ENCODE results near the gene ESCO1.
"Not testable (repeated sequence)": the region's sequence is repeated elsewhere in the genome, so short reads cannot be mapped to it uniquely, and the experiment has no call there.

Gene ESCO1, protein sequence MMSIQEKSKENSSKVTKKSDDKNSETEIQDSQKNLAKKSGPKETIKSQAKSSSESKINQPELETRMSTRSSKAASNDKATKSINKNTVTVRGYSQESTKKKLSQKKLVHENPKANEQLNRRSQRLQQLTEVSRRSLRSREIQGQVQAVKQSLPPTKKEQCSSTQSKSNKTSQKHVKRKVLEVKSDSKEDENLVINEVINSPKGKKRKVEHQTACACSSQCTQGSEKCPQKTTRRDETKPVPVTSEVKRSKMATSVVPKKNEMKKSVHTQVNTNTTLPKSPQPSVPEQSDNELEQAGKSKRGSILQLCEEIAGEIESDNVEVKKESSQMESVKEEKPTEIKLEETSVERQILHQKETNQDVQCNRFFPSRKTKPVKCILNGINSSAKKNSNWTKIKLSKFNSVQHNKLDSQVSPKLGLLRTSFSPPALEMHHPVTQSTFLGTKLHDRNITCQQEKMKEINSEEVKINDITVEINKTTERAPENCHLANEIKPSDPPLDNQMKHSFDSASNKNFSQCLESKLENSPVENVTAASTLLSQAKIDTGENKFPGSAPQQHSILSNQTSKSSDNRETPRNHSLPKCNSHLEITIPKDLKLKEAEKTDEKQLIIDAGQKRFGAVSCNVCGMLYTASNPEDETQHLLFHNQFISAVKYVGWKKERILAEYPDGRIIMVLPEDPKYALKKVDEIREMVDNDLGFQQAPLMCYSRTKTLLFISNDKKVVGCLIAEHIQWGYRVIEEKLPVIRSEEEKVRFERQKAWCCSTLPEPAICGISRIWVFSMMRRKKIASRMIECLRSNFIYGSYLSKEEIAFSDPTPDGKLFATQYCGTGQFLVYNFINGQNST

DNA sequence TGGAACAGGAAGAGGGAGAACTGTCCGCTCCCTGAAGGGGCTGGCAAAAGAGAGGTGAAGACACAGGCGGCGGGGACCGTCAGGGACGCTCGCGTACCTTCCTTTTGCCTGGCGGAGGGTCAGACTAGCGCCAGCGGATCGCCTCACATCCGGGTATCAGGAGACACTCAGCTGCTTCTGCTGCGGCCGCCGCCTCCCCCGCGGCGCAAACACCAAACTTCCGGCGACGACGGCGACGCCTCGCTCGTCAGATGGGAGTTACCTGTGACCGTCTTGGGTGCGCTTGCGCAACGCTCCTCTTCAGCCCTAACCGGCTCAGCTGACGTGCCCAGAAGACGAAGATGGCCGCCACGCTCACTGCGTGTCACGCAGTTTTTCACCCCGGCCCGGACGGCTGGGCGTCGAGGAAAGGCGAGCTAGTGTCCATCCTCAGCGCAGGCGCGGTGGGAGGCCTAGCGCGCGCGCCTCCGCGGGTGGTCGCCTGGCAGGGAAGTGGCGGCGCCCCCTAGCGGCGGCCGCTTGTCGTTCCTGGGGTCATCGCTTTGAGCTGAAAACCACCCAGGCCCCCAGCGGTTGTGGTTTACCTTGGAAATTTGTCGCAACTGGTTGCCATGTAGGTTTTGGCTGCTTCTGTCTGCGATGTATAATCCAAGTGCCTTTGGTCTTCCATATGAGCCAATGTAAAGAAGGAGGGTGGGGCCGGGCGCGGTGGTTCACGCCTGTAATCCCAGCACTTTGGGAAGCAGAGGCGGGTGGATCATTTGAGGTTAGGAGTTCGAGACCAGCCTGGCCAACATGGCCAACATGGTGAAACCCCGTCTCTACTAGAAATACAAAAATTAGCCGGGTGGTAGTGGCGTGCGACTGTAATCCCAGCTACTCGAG, at the start of gene ESCO1:
TSS of gene ESCO1 (minus strand) at position 179 of the 885 bp plus-strand sequence. CDS start 25,861 bp downstream, outside the sequence.
- DNase-seq, result peak; percentile 99

DNA sequence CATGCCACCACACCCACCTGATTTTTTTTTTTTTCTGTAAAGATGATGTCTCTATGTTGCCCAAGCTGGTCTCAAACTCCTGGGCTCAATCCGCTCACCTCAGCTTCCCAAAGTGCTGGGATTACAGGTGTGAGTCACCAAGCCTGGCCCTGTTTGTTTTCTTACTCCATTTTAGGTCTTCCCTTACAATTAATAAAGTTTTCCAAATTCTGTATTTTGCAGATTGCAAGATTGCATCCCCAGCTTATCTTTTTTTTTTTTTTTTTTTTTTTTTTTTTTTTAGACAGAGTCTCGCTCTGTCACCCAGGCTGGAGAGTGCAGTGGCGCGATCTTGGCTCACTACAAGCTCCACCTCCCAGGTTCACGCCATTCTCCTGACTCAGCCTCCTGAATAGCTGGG, 39.9 kb upstream of the ESCO1 start:
- DNase-seq, result not testable (repeated sequence)

DNA sequence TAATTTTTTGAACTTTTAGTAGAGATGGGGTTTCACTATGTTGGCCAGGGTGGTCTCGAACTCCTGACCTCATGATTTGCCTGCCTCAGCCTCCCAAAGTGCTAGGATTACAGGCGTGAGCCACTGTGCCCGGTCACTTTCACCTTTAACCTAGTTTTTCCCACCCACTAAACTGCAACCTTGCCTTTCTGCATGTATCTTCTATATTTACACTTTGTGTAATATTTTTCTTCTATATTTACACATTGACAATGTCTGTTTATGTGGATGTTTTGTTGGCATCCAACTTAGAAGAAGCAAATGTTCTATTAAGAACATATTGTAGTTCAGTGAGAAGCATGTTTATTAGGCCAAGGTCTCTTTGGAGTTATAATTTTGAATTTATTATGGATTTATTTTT, 38.3 kb upstream of the ESCO1 start:
- DNase-seq, result no peak

DNA sequence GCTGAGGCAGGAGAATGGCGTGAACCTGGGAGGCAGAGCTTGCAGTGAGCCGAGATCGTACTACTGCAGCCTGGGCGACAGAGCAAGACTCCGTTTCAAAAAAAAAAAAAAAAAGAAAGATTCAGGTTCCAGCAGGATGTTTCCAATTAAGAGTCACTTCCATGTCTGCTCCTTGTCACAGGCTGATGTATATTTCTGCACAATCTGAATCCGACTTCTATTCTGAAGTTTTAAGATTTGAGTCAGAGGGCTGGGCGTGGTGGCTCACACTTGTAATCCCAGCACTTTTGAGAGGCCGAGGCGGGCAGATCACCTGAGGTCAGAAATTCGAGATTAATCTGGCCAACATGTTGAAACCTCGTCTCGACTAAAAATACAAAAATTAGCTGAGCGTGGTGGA, 36.3 kb upstream of the ESCO1 start:
- no peak for DNase-seq

GRCh38 chr18:21634588-21635199, 34.2 kb upstream of the ESCO1 start:
- no peak for DNase-seq

- DNase-seq, result no peak
Measured at GRCh38 chr18:21632393-21632792, 31.9 kb upstream of the ESCO1 start.

DNA sequence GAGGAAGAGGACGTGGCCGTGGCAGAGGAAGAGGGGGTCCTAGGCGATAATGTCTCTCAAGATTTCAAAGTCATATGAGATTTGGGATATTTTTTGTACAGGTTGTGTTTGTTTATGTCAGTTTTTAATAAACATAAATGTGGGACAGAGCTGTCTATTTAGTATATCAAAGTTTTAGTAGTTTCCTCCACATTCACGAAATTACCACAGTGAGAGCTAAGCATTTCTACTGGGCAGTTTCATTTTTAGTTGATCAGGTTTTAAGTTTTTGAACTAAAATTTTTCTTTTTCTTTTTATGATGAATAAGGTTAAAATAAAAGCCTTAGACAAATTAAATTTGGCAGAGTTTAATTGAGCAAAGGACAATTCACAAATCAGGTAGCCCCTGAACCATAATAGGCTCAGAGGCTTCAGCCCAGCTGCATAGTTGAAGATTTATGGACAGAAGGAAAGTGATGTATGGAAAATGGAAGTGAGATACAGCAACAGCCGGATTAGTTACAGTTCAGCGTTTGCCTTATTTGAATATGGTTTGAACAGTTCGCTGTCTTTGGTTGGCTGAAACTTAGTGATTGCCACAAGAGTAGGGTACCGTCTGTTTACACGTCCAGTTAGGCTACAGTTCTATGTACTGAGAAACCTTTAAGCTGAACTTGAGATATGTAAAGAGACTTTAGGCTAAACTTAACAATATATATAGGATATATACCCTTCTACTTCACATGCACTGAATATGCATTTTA, 28.8 kb upstream of the ESCO1 start:
- DNase-seq, result no peak

GRCh38 chr18:21621640-21622039, 21.1 kb upstream of the ESCO1 start:
- DNase-seq, result not testable (repeated sequence)

GRCh38 chr18:21612125-21613039, 11.9 kb upstream of the ESCO1 start, which contains the start of gene SNRPD1:
TSS of gene SNRPD1 (plus strand) at chr18:21612314. CDS start at chr18:21612430, 116 bp downstream.
- DNase-seq, result peak; percentile 91

- DNase-seq, result not testable (repeated sequence)
Measured at GRCh38 chr18:21611401-21612124, 11.1 kb upstream of the ESCO1 start.

- DNase-seq, result no peak
Measured at GRCh38 chr18:21605213-21605612, 4.7 kb upstream of the ESCO1 start.

DNA sequence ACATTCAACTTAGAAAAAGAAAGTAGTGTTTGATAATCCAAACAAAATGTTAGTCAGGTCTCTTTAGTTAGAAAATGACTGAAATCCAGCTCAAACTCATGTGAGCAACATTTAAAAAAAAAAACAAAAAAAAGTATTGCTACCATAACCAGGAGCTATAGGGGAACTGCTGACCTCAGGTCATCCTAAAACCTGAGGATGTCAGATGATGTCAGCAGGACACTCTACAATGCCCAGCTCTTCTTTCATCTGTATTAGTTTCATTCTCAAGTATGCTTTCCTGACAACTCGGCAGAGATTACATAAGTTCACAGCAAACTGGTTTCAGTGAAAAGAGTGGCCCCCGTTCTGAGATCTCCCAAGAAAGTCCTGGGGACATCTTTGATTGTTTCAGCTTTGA, 4.2 kb upstream of the ESCO1 start:
- no peak for DNase-seq

GRCh38 chr18:21602299-21602587, 1.7 kb upstream of the ESCO1 start:
- DNase-seq, result no peak

- DNase-seq, result peak; percentile 81
Measured at GRCh38 chr18:21599585-21600525, 649 bp downstream of the ESCO1 start.

- DNase-seq, result no peak
Measured at GRCh38 chr18:21598726-21599584, 1.5 kb downstream of the ESCO1 start.

DNA sequence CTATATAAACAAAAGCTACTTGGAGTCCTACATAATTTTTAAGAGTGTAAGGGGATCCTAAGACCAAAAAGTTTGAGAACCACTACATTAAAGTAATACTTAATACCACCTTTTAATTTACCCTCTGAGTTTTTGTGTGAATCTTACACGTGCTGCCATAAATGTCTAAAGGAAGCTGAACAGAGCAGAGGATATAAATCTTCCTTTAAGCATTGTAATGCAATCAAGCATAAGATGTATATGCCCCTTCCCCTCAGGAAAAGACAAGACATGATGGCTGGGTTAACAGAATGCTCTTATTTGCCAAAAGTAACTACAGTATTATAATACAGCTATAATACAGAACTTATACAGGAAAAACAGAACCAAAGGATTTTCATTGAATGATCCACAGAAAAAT, 2.9 kb downstream of the ESCO1 start:
- DNase-seq, result no peak

GRCh38 chr18:21593540-21594257, 6.8 kb downstream of the ESCO1 start:
- no peak for DNase-seq

Data from NCI-H1105 (cell line).